Measurements from ENCODE around the gene TMEM132E.

The TMEM132E gene

GRCh38 chr17:34651402-34651811, 72.0 kb downstream of the TMEM132E start:
- in situ Hi-C loops (cut with HindIII; ENCODE audit: low sequenced_read_pairs), result no loop called here
- DNase-seq (ENCODE audit: low read depth), result no peak
- H3K4me3 ChIP-seq (ENCODE audit: low read depth, low read length), result no peak overlapping the region
- no peak for TF ChIP-seq CTCF (IDR thresholded peaks at IDR 0.05; ENCODE audit: low read depth, low read length, missing control alignments)

GRCh38 chr17:34652021-34652555, 72.7 kb downstream of the TMEM132E start:
- H3K4me3 ChIP-seq (ENCODE audit: low read depth, low read length), result no peak overlapping the region
- in situ Hi-C loops (cut with HindIII; ENCODE audit: low sequenced_read_pairs), result no loop called here
- TF ChIP-seq CTCF (IDR thresholded peaks at IDR 0.05; ENCODE audit: low read depth, low read length, missing control alignments), result no peak

GRCh38 chr17:34653511-34653910, 74.1 kb downstream of the TMEM132E start:
- no peak for TF ChIP-seq CTCF (IDR thresholded peaks at IDR 0.05; ENCODE audit: low read depth, low read length, missing control alignments)
- in situ Hi-C loops (cut with HindIII; ENCODE audit: low sequenced_read_pairs), result no loop called here
- H3K4me3 ChIP-seq (ENCODE audit: low read depth, low read length), result no peak overlapping the region
- DNase-seq (ENCODE audit: low read depth), result no peak

More at GRCh38 chr17:34652021-34652555, 72.7 kb downstream of the TMEM132E start:
- DNase-seq (ENCODE audit: low read depth), result no peak

- no peak for TF ChIP-seq CTCF (IDR thresholded peaks at IDR 0.05; ENCODE audit: low read depth, low read length, missing control alignments)
- H3K4me3 ChIP-seq (ENCODE audit: low read depth, low read length), result no peak overlapping the region
- in situ Hi-C loops (cut with HindIII; ENCODE audit: low sequenced_read_pairs), result no loop called here
- DNase-seq (ENCODE audit: low read depth), result no peak
These were observed 75.0 kb downstream of the TMEM132E start for GRCh38 chr17:34654276-34654880.

GRCh38 chr17:34654881-34655276, 75.5 kb downstream of the TMEM132E start:
- in situ Hi-C loops (cut with HindIII; ENCODE audit: low sequenced_read_pairs), result no loop called here
- no peak for DNase-seq (ENCODE audit: low read depth)
- H3K4me3 ChIP-seq (ENCODE audit: low read depth, low read length), result no peak overlapping the region
- TF ChIP-seq CTCF (IDR thresholded peaks at IDR 0.05; ENCODE audit: low read depth, low read length, missing control alignments), result no peak

GRCh38 chr17:34656801-34657200, 77.4 kb downstream of the TMEM132E start:
- no peak for TF ChIP-seq CTCF (IDR thresholded peaks at IDR 0.05; ENCODE audit: low read depth, low read length, missing control alignments)

More at GRCh38 chr17:34656801-34657200, 77.4 kb downstream of the TMEM132E start:
- no peak overlapping the region for H3K4me3 ChIP-seq (ENCODE audit: low read depth, low read length)
- in situ Hi-C loops (cut with HindIII; ENCODE audit: low sequenced_read_pairs), result no loop called here
- DNase-seq (ENCODE audit: low read depth), result no peak
